GM10847 (cell line): ENCODE measurements around the gene NLGN4X.

ENCODE experiments used
- POLR2A ChIP-seq: IDR thresholded peaks from 2 replicates; pipeline ENCODE4 v1.6.1; 2011; ENCODE audit not compliant: insufficient read length; ENCODE audit errors: extremely low read depth

The NLGN4X gene

GRCh38 chrX:6175914-6176313 lies 52.8 kb downstream of the NLGN4X start:
- no peak for TF ChIP-seq POLR2A

- TF ChIP-seq POLR2A: no peak
Observed at GRCh38 chrX:6170424-6170823, 58.2 kb downstream of the NLGN4X start.

DNA sequence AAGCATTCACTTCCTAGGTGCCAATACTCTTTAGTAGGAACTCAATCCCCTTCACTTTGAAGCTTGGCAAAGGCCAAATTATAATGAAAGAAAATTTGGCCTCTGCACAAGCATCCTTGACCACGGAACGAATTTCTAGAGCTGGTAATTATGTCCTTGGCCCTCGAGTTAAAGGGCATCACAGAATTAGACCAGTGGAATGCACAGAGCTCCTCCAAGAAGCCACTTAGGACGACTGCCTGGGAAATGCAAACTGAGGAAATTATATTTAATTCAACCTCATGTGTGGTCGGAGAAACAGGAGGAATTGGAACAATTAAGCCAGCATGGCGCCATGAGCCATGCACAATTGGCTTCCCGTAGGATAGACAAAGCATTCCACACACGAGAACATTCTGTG lies 59.3 kb downstream of the NLGN4X start:
- TF ChIP-seq POLR2A: no peak

GRCh38 chrX:6163721-6164120 lies 64.9 kb downstream of the NLGN4X start:
- TF ChIP-seq POLR2A: no peak

DNA sequence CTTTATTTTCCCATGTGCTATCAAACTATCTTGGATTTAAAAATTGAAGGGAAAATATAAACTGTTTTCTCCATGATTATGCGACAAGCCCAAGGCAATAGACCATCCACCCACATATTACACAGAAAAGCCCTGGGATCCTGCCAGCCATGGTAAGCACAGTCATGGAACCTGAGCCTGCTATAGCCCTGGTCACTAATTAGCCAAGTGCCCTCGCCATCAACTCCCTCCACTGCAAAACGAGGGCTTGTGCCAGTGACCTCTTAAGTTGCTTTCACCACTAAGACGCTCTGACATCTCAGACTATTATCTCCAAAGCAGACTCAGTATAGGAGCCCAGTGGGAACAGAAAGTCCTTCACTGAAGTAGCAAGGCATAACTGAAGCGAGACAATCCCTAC lies 69.2 kb downstream of the NLGN4X start:
- TF ChIP-seq POLR2A: no peak

GRCh38 chrX:6151971-6152370 lies 76.7 kb downstream of the NLGN4X start:
- TF ChIP-seq POLR2A: no peak

DNA sequence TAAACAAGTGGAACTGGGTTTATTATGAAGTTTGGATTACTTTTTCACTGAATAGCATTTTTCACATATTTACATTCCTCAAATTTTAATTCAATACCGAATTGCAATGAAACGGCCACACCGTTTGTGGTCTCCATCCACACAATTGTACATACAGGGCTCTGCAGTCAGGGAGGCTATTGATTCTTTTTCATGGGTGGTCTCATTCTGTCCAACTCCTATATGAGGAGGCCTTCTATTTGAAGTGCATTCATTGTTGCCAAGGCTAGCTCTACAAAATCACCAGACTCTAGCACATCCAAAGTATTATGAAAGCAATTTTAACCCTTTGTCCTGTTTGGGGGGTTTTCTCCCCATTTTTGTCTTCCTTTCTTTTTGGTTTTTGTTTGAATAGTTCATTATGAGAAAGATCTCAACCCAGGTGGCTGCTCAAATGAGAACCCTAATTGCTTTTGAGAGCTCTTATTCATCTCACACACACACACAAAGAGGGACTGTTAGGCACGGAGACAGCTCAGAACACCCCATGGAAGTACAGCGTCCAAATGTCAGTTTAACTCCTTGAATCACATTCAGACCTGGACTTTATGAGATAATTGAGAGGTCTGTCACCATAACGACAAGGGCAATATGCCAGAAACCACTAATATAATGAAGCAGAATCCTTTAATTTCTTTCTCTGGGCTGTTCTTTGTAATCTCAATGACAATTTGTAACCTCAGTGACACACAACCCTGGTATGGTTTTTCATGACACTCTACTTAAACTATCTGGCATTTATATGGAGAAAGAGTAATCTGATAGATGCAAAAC lies 79.4 kb downstream of the NLGN4X start:
- TF ChIP-seq POLR2A: no peak

GRCh38 chrX:6134255-6134654 lies 94.4 kb downstream of the NLGN4X start:
- no peak for TF ChIP-seq POLR2A

DNA sequence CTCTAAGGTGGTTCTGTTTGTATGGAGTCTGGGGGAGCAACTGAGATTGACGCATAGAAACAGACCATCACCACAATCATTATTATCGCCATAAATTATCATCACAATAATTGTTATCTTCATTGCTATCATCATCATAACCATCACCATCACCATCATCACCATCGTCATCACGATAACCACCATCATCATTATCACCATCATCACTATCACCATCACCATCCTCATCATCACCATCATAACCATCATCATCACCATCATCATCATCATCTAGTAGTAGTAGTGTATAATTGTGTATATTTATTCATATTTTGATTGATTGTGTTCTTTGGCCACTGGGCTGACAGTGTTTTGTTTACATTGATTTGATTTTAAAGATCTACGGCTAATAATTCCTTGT lies 95.7 kb downstream of the NLGN4X start:
- TF ChIP-seq POLR2A: no peak

- no peak for TF ChIP-seq POLR2A
Observed at GRCh38 chrX:6131287-6131686, 97.4 kb downstream of the NLGN4X start.

GRCh38 chrX:6129195-6129594 lies 99.5 kb downstream of the NLGN4X start:
- TF ChIP-seq POLR2A: no peak

DNA sequence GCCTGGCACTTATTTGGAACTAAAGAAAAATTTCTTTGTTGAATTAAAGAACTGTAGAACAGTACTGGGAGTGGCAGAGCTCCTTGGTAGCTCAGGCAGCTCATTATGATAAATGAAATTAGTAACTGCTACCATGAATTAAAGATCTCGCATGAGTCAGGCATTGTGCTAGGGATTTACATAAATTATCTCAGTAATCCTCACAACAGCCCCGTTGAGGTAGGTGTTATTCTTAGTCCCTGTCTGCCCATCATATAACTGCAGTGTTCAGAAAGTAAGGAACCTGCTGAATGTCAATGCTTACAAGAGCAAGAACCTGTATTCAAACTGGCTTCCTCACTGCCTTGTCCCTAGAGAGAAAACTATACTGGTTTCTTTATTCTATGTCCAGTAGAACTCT lies 108.3 kb downstream of the NLGN4X start:
- TF ChIP-seq POLR2A: no peak

DNA sequence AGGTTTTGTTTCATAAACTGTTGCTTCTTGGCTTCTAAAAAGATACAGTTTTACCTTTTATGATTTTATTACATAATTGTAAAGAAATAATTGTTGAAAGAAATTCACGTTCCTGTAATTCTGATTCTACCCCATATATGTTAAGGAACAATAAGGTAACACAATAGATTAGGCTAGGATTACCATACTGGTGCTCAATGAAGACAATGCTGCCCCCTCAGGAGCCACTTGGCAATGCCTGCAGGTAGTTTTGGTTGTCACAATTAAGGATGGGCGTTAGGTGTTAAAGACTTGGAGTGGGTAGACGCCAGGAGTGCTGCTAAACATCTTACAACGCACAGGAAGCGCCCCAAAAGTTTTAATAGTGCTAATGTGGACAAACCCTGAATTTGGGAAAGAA lies 133.2 kb downstream of the NLGN4X start:
- no peak for TF ChIP-seq POLR2A

GRCh38 chrX:6074532-6074931 lies 154.1 kb downstream of the NLGN4X start:
- no peak for TF ChIP-seq POLR2A

DNA sequence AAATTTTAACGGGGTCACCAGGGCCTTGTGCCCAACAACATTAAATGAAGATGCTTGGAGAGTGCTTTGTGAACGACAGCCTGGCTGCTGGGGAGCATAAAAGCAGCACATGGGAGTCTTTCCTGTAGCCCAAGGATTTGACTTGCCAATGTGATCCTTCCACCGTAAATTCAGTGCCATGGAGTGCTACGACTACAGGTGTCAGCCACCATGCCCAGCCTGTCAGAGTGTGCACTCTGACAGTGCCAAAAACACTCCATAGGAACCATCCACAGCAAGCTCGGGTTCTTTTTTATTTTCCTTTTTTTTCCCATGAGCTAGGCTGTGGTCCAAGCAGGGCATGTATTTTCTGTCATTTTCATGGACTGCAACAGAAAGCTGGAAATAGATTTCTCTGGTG lies 156.9 kb downstream of the NLGN4X start:
- no peak for TF ChIP-seq POLR2A

GRCh38 chrX:6067600-6067999 lies 161.1 kb downstream of the NLGN4X start:
- TF ChIP-seq POLR2A: no peak

GRCh38 chrX:6053141-6053540 lies 175.5 kb downstream of the NLGN4X start:
- no peak for TF ChIP-seq POLR2A
